B cell (primary cell): Measurements from ENCODE around the gene AGBL3.

Experiments
- EZH2 ChIP-seq: IDR thresholded peaks from 2 replicates; pipeline ENCODE4 v1.6.1; 2012; ENCODE audit warnings: borderline replicate concordance, low read depth, mild to moderate bottlenecking, moderate library complexity, low read length; ENCODE audit not compliant: insufficient read depth, poor library complexity, severe bottlenecking
- TF ChIP-seq, protein P1 (sequence below): fragments of 200-600 bp; IDR thresholded peaks from one replicate; pipeline ENCODE4 v1.8.0; 2022; ENCODE audit warnings: antibody characterized with exemption, mild to moderate bottlenecking

DNA sequence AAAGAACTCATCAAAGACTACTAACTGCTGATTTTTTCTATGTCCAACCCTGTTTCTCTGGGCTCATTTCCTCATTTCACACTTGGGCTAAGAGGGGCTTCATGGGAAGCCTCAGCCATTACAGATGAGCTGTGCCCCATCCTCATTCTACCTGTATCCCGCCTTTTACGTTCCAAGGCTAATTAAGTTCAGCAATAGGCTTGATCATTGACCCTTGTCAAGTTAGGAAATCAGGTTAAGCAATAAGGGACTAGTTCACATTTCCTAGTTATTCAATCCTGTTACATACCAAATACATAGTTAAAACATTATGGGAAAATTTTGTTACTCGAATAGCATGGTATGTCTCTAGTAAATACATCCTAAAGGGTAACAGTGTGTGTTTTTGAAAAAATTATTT, 29.3 kb upstream of the AGBL3 start:
- TF ChIP-seq, protein P1, sequence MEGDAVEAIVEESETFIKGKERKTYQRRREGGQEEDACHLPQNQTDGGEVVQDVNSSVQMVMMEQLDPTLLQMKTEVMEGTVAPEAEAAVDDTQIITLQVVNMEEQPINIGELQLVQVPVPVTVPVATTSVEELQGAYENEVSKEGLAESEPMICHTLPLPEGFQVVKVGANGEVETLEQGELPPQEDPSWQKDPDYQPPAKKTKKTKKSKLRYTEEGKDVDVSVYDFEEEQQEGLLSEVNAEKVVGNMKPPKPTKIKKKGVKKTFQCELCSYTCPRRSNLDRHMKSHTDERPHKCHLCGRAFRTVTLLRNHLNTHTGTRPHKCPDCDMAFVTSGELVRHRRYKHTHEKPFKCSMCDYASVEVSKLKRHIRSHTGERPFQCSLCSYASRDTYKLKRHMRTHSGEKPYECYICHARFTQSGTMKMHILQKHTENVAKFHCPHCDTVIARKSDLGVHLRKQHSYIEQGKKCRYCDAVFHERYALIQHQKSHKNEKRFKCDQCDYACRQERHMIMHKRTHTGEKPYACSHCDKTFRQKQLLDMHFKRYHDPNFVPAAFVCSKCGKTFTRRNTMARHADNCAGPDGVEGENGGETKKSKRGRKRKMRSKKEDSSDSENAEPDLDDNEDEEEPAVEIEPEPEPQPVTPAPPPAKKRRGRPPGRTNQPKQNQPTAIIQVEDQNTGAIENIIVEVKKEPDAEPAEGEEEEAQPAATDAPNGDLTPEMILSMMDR, result no peak
- no peak for TF ChIP-seq EZH2
